ENCODE results near the gene GBF1.

DNA sequence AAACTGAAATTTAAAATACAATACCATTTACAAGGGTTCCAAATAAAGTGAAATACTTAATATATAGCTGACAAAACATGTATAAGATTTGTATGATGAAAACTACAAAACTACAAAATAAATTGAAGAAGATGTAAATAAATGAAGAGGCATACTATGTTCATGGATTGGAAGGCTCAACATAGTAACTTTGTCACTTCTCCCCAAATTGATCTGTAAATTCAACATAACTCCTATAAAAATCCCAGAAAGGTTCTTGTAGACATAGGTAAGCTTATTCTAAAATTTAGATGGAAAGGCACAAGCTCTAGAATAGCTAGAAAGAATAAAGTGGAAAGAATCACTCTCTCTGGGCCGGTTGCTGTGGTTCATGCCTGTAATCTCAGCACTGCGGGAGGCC, 126.0 kb downstream of the GBF1 start:
- TF ChIP-seq POLR2A (IDR thresholded peaks at IDR 0.05) = no peak
- TF ChIP-seq, protein P1, sequence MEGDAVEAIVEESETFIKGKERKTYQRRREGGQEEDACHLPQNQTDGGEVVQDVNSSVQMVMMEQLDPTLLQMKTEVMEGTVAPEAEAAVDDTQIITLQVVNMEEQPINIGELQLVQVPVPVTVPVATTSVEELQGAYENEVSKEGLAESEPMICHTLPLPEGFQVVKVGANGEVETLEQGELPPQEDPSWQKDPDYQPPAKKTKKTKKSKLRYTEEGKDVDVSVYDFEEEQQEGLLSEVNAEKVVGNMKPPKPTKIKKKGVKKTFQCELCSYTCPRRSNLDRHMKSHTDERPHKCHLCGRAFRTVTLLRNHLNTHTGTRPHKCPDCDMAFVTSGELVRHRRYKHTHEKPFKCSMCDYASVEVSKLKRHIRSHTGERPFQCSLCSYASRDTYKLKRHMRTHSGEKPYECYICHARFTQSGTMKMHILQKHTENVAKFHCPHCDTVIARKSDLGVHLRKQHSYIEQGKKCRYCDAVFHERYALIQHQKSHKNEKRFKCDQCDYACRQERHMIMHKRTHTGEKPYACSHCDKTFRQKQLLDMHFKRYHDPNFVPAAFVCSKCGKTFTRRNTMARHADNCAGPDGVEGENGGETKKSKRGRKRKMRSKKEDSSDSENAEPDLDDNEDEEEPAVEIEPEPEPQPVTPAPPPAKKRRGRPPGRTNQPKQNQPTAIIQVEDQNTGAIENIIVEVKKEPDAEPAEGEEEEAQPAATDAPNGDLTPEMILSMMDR (IDR thresholded peaks at IDR 0.05) = no peak

Measured in Peyer's patch (tissue), 4 donors.